HEK293T (cell line): ENCODE data around the gene GNB1L.

Experiments
- CTCF ChIA-PET: fragments of 350-600 bp; formaldehyde crosslinking; extraction: SDS; loops from one replicate; lab custom pipeline; 2021; ENCODE audit warnings: antibody characterized with exemption, inconsistent platforms; lab: Yijun Ruan, JAX
- POLR2A ChIA-PET: fragments of 350-600 bp; formaldehyde crosslinking; extraction: SDS; loops from one replicate; lab custom pipeline; 2020; ENCODE audit warnings: antibody characterized with exemption, inconsistent platforms; lab: Yijun Ruan, JAX
- DNase-seq: peaks from one replicate; pipeline ENCODE4 v3.0.0; 2012; ENCODE audit warnings: mixed read lengths; ENCODE audit errors: extremely low spot score
- ARNT ChIP-seq: fragments of 450-650 bp; IDR thresholded peaks from 2 replicates; pipeline ENCODE4 v1.6.1; 2017; ENCODE audit warnings: mild to moderate bottlenecking
- BHLHE40 ChIP-seq: fragments of 450-650 bp; IDR thresholded peaks from 2 replicates; pipeline ENCODE4 v1.6.1; 2016; ENCODE audit warnings: mild to moderate bottlenecking, moderate library complexity, borderline replicate concordance
- CTBP1 ChIP-seq: fragments of 450-650 bp; IDR thresholded peaks from 2 replicates; pipeline ENCODE4 v1.6.1; 2016; ENCODE audit warnings: borderline replicate concordance
- ELF4 ChIP-seq: fragments of 450-650 bp; IDR thresholded peaks from 2 replicates; pipeline ENCODE4 v1.6.1; 2017; ENCODE audit warnings: antibody characterized with exemption
- FOXA1 ChIP-seq: fragments of 450-650 bp; IDR thresholded peaks from 2 replicates; pipeline ENCODE4 v1.6.1; 2016; ENCODE audit warnings: mild to moderate bottlenecking
- FOXK2 ChIP-seq: fragments of 450-650 bp; IDR thresholded peaks from 2 replicates; pipeline ENCODE4 v1.6.1; 2016; ENCODE audit warnings: mild to moderate bottlenecking
- FOXM1 ChIP-seq: fragments of 450-650 bp; IDR thresholded peaks from 2 replicates; pipeline ENCODE4 v1.6.1; 2017; ENCODE audit warnings: mild to moderate bottlenecking, borderline replicate concordance
- HDGF ChIP-seq: fragments of 450-650 bp; IDR thresholded peaks from 2 replicates; pipeline ENCODE4 v1.6.1; 2017; ENCODE audit warnings: antibody characterized with exemption, borderline replicate concordance
- L3MBTL2 ChIP-seq: fragments of 450-650 bp; conservative IDR thresholded peaks from 2 replicates; pipeline ENCODE4 v1.6.1; 2016; ENCODE audit warnings: mild to moderate bottlenecking
- LEF1 ChIP-seq: fragments of 450-650 bp; IDR thresholded peaks from 2 replicates; pipeline ENCODE4 v1.6.1; 2017; ENCODE audit warnings: mild to moderate bottlenecking, borderline replicate concordance
- NFRKB ChIP-seq: fragments of 450-650 bp; IDR thresholded peaks from 2 replicates; pipeline ENCODE4 v1.6.1; 2016; ENCODE audit warnings: mild to moderate bottlenecking, moderate library complexity
- SP1 ChIP-seq: fragments of 450-650 bp; IDR thresholded peaks from 2 replicates; pipeline ENCODE4 v1.6.1; 2017
- SUZ12 ChIP-seq: fragments of 450-650 bp; IDR thresholded peaks from 2 replicates; pipeline ENCODE4 v1.6.1; 2016; ENCODE audit warnings: mild to moderate bottlenecking
- TARDBP ChIP-seq: fragments of 450-650 bp; IDR thresholded peaks from 2 replicates; pipeline ENCODE4 v1.6.1; 2016
- ZNF384 ChIP-seq: fragments of 450-650 bp; IDR thresholded peaks from 2 replicates; pipeline ENCODE4 v1.6.1; 2016
- TF ChIP-seq, protein P1 (sequence below): fragments of 450-650 bp; IDR thresholded peaks from 2 replicates; pipeline ENCODE4 v1.6.1; 2016

GNB1L gene

GRCh38 chr22:19735665-19736510, 118.8 kb downstream of the GNB1L start:
- TF ChIP-seq LEF1: no peak
- TF ChIP-seq, protein P1, sequence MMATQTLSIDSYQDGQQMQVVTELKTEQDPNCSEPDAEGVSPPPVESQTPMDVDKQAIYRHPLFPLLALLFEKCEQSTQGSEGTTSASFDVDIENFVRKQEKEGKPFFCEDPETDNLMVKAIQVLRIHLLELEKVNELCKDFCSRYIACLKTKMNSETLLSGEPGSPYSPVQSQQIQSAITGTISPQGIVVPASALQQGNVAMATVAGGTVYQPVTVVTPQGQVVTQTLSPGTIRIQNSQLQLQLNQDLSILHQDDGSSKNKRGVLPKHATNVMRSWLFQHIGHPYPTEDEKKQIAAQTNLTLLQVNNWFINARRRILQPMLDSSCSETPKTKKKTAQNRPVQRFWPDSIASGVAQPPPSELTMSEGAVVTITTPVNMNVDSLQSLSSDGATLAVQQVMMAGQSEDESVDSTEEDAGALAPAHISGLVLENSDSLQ: peak; percentile 80
- CTCF ChIA-PET: interaction anchor here (1.4 kb wide), 1 partner anchor 12 kb away, joined by 3 read pairs; the partner anchor contains the start of gene GP1BB
- POLR2A ChIA-PET: no interaction called here
- no peak for DNase-seq

- ChIA-PET POLR2A (interaction anchor here (0.7 kb wide), 1 partner anchor 11 kb away, joined by 3 read pairs; no protein-coding TSS in a partner anchor), CTCF (interaction anchor here (1.4 kb wide), 1 partner anchor 11 kb away, joined by 3 read pairs; the partner anchor contains the start of gene GP1BB)
- no peak for DNase-seq
- TF ChIP-seq FOXA1 (no peak), ARNT (no peak), NFRKB (no peak), L3MBTL2 (no peak), TARDBP (no peak), FOXK2 (no peak), HDGF (no peak), ELF4 (no peak), SUZ12 (no peak), SP1 (no peak), FOXM1 (no peak)
These were observed 119.8 kb downstream of the GNB1L start for GRCh38 chr22:19734837-19735382.

GRCh38 chr22:19734163-19734562, 120.5 kb downstream of the GNB1L start:
- POLR2A ChIA-PET: no interaction called here
- no peak for TF ChIP-seq FOXK2
- TF ChIP-seq SP1: no peak
- TF ChIP-seq FOXA1: no peak
- no peak for TF ChIP-seq L3MBTL2
- TF ChIP-seq NFRKB: no peak
- no peak for TF ChIP-seq BHLHE40
- no peak for TF ChIP-seq FOXM1
- TF ChIP-seq ARNT: no peak
- TF ChIP-seq HDGF: no peak
- no peak for TF ChIP-seq LEF1
- no peak for TF ChIP-seq ELF4
- TF ChIP-seq ZNF384: no peak
- TF ChIP-seq SUZ12: no peak
- no peak for TF ChIP-seq CTBP1
- CTCF ChIA-PET: no interaction called here
- DNase-seq: no peak

GRCh38 chr22:19733755-19734154, 120.9 kb downstream of the GNB1L start:
- no peak for DNase-seq
- TF ChIP-seq NFRKB (no peak), FOXM1 (no peak), LEF1 (no peak), ARNT (no peak), BHLHE40 (no peak), L3MBTL2 (no peak), HDGF (no peak), FOXK2 (no peak), TARDBP (no peak), SP1 (no peak), FOXA1 (no peak), ZNF384 (no peak)
- TF ChIP-seq, protein P1: no peak
- POLR2A ChIA-PET: no interaction called here
- CTCF ChIA-PET: no interaction called here
